Amniotic epithelial cell (primary cell): ENCODE data around the gene PSTPIP2.
"Not testable (repeated sequence)": the region's sequence is repeated elsewhere in the genome, so short reads cannot be mapped to it uniquely, and the experiment has no call there.

Source experiments
- DNase-seq: peaks from one replicate; pipeline ENCODE4 v3.0.0-alpha.2; 2010; ENCODE audit warnings: low read depth

PSTPIP2 gene

GRCh38 chr18:46037512-46038305, 34.4 kb downstream of the PSTPIP2 start:
- DNase-seq = no peak

- DNase-seq = no peak
Observed at GRCh38 chr18:46035696-46036680, 36.1 kb downstream of the PSTPIP2 start.

GRCh38 chr18:46034230-46034629, 37.8 kb downstream of the PSTPIP2 start:
- peak; percentile 78 for DNase-seq

- no peak for DNase-seq
Observed at GRCh38 chr18:46031741-46032140, 40.3 kb downstream of the PSTPIP2 start.

GRCh38 chr18:46028536-46028891, 43.5 kb downstream of the PSTPIP2 start:
- DNase-seq = no peak

- no peak for DNase-seq
Observed at GRCh38 chr18:46019936-46020335, 52.1 kb downstream of the PSTPIP2 start.

GRCh38 chr18:46013484-46014189, 58.4 kb downstream of the PSTPIP2 start:
- no peak for DNase-seq

GRCh38 chr18:46010676-46011075, 61.4 kb downstream of the PSTPIP2 start:
- no peak for DNase-seq

- no peak for DNase-seq
Observed at GRCh38 chr18:46010050-46010449, 62.0 kb downstream of the PSTPIP2 start.

- DNase-seq = no peak
Observed at GRCh38 chr18:46009125-46009840, 62.8 kb downstream of the PSTPIP2 start.

GRCh38 chr18:46008531-46008930, 63.5 kb downstream of the PSTPIP2 start:
- DNase-seq = no peak

GRCh38 chr18:46007165-46007564, 64.9 kb downstream of the PSTPIP2 start:
- DNase-seq = no peak

- DNase-seq = no peak
Observed at GRCh38 chr18:46002934-46003333, 69.1 kb downstream of the PSTPIP2 start.

GRCh38 chr18:46001892-46002291, 70.2 kb downstream of the PSTPIP2 start:
- DNase-seq = no peak

- no peak for DNase-seq
Observed at GRCh38 chr18:46001074-46001473, 71.0 kb downstream of the PSTPIP2 start.

- no peak for DNase-seq
Observed at GRCh38 chr18:45999536-45999935, 72.5 kb downstream of the PSTPIP2 start.

GRCh38 chr18:45998244-45998643, 73.8 kb downstream of the PSTPIP2 start:
- DNase-seq = peak; percentile 50

- no peak for DNase-seq
Observed at GRCh38 chr18:45997700-45998151, 74.3 kb downstream of the PSTPIP2 start.

- DNase-seq = no peak
Observed at GRCh38 chr18:45995461-45995860, 76.6 kb downstream of the PSTPIP2 start.

GRCh38 chr18:45993438-45993837, 78.6 kb downstream of the PSTPIP2 start:
- DNase-seq = peak; percentile 60

GRCh38 chr18:45992527-45992926, 79.5 kb downstream of the PSTPIP2 start:
- DNase-seq = not testable (repeated sequence)

- DNase-seq = no peak
Observed at GRCh38 chr18:45991788-45992187, 80.3 kb downstream of the PSTPIP2 start.
